ENCODE data around the gene GPD2.
"Not testable (repeated sequence)": the region's sequence is repeated elsewhere in the genome, so short reads cannot be mapped to it uniquely, and the experiment has no call there.

Gene GPD2

GRCh38 chr2:156513219-156513618 is 77.0 kb downstream of the GPD2 start:
- TF ChIP-seq POLR2AphosphoS5 (IDR thresholded peaks at IDR 0.05; ENCODE audit: borderline replicate concordance, low read depth, low read length) = no peak
- TF ChIP-seq FOXP2 (optimal IDR thresholded peaks at IDR 0.05; ENCODE audit: control extremely low read depth, extremely low read length, insufficient read depth) = no peak
- TF ChIP-seq EZH2 (IDR thresholded peaks at IDR 0.05) = no peak
- no peaks in the 10 kb centered on the region for H3K36me3 ChIP-seq (ENCODE audit: insufficient read depth, low read length)
- no peak overlapping the region for H3K4me3 ChIP-seq
- H3K9me3 ChIP-seq (ENCODE audit: low read depth, low read length) = no peaks in the 10 kb centered on the region
- H3K9ac ChIP-seq (ENCODE audit: insufficient read length) = no peak overlapping the region
- H3K27ac ChIP-seq = no peak overlapping the region
- no peak for DNase-seq (ENCODE audit: low read depth, low spot score)

- Histone ChIP-seq H3K27ac (no peak overlapping the region), H3K36me3 (ENCODE audit: insufficient read depth, low read length) (no peaks in the 10 kb centered on the region), H3K9ac (ENCODE audit: insufficient read length) (no peak overlapping the region), H3K4me3 (no peak overlapping the region), H3K9me3 (ENCODE audit: low read depth, low read length) (no peaks in the 10 kb centered on the region)
- no peak for DNase-seq (ENCODE audit: low read depth, low spot score)
- TF ChIP-seq POLR2AphosphoS5 (IDR thresholded peaks at IDR 0.05; ENCODE audit: borderline replicate concordance, low read depth, low read length) (no peak), FOXP2 (optimal IDR thresholded peaks at IDR 0.05; ENCODE audit: control extremely low read depth, extremely low read length, insufficient read depth) (no peak), EZH2 (IDR thresholded peaks at IDR 0.05) (no peak)
Observed at GRCh38 chr2:156517419-156517818, 81.2 kb downstream of the GPD2 start.

- Histone ChIP-seq H3K4me3 (no peak overlapping the region), H3K9ac (ENCODE audit: insufficient read length) (no peak overlapping the region), H3K27ac (no peak overlapping the region), H3K9me3 (ENCODE audit: low read depth, low read length) (no peaks in the 10 kb centered on the region), H3K36me3 (ENCODE audit: insufficient read depth, low read length) (no peaks in the 10 kb centered on the region)
- DNase-seq (ENCODE audit: low read depth, low spot score) = no peak
- TF ChIP-seq POLR2AphosphoS5 (IDR thresholded peaks at IDR 0.05; ENCODE audit: borderline replicate concordance, low read depth, low read length) (no peak), EZH2 (IDR thresholded peaks at IDR 0.05) (no peak), FOXP2 (optimal IDR thresholded peaks at IDR 0.05; ENCODE audit: control extremely low read depth, extremely low read length, insufficient read depth) (no peak)
Observed at GRCh38 chr2:156518138-156518537, 82.0 kb downstream of the GPD2 start.

- no peaks in the 10 kb centered on the region for H3K36me3 ChIP-seq (ENCODE audit: insufficient read depth, low read length)
- H3K27ac ChIP-seq = no peak overlapping the region
- H3K9me3 ChIP-seq (ENCODE audit: low read depth, low read length) = no peaks in the 10 kb centered on the region
- no peak for TF ChIP-seq FOXP2 (optimal IDR thresholded peaks at IDR 0.05; ENCODE audit: control extremely low read depth, extremely low read length, insufficient read depth)
- no peak for TF ChIP-seq POLR2AphosphoS5 (IDR thresholded peaks at IDR 0.05; ENCODE audit: borderline replicate concordance, low read depth, low read length)
- no peak for TF ChIP-seq EZH2 (IDR thresholded peaks at IDR 0.05)
- no peak overlapping the region for H3K4me3 ChIP-seq
- DNase-seq (ENCODE audit: low read depth, low spot score) = no peak
- no peak overlapping the region for H3K9ac ChIP-seq (ENCODE audit: insufficient read length)
Observed at GRCh38 chr2:156522864-156523440, 86.8 kb downstream of the GPD2 start.

GRCh38 chr2:156526950-156527636 is 90.9 kb downstream of the GPD2 start:
- Histone ChIP-seq H3K27ac (no peak overlapping the region), H3K9me3 (ENCODE audit: low read depth, low read length) (no peaks in the 10 kb centered on the region), H3K4me3 (no peak overlapping the region), H3K36me3 (ENCODE audit: insufficient read depth, low read length) (no peaks in the 10 kb centered on the region), H3K9ac (ENCODE audit: insufficient read length) (no peak overlapping the region)
- no peak for DNase-seq (ENCODE audit: low read depth, low spot score)
- TF ChIP-seq EZH2 (IDR thresholded peaks at IDR 0.05) = no peak
- no peak for TF ChIP-seq FOXP2 (optimal IDR thresholded peaks at IDR 0.05; ENCODE audit: control extremely low read depth, extremely low read length, insufficient read depth)
- no peak for TF ChIP-seq POLR2AphosphoS5 (IDR thresholded peaks at IDR 0.05; ENCODE audit: borderline replicate concordance, low read depth, low read length)

- not testable (repeated sequence) for H3K9me3 ChIP-seq (ENCODE audit: low read depth, low read length); H3K9ac ChIP-seq (ENCODE audit: insufficient read length); H3K4me3 ChIP-seq; H3K36me3 ChIP-seq (ENCODE audit: insufficient read depth, low read length); H3K27ac ChIP-seq; DNase-seq (ENCODE audit: low read depth, low spot score)
Observed at GRCh38 chr2:156528583-156528982, 92.4 kb downstream of the GPD2 start.

GRCh38 chr2:156532989-156533388 is 96.8 kb downstream of the GPD2 start:
- no peak overlapping the region for H3K4me3 ChIP-seq
- H3K27ac ChIP-seq = no peak overlapping the region
- H3K9ac ChIP-seq (ENCODE audit: insufficient read length) = no peak overlapping the region
- no peaks in the 10 kb centered on the region for H3K9me3 ChIP-seq (ENCODE audit: low read depth, low read length)
- no peaks in the 10 kb centered on the region for H3K36me3 ChIP-seq (ENCODE audit: insufficient read depth, low read length)
- DNase-seq (ENCODE audit: low read depth, low spot score) = no peak
- TF ChIP-seq FOXP2 (optimal IDR thresholded peaks at IDR 0.05; ENCODE audit: control extremely low read depth, extremely low read length, insufficient read depth) (no peak), POLR2AphosphoS5 (IDR thresholded peaks at IDR 0.05; ENCODE audit: borderline replicate concordance, low read depth, low read length) (no peak), EZH2 (IDR thresholded peaks at IDR 0.05) (no peak)

- no peaks in the 10 kb centered on the region for H3K36me3 ChIP-seq (ENCODE audit: insufficient read depth, low read length)
- DNase-seq (ENCODE audit: low read depth, low spot score) = no peak
- no peak overlapping the region for H3K4me3 ChIP-seq
- TF ChIP-seq POLR2AphosphoS5 (IDR thresholded peaks at IDR 0.05; ENCODE audit: borderline replicate concordance, low read depth, low read length) (no peak), EZH2 (IDR thresholded peaks at IDR 0.05) (no peak)
- no peaks in the 10 kb centered on the region for H3K9me3 ChIP-seq (ENCODE audit: low read depth, low read length)
- H3K9ac ChIP-seq (ENCODE audit: insufficient read length) = no peak overlapping the region
- no peak overlapping the region for H3K27ac ChIP-seq
Observed at GRCh38 chr2:156536534-156536933, 100.4 kb downstream of the GPD2 start.

- H3K9ac ChIP-seq (ENCODE audit: insufficient read length) = no peak overlapping the region
- H3K27ac ChIP-seq = no peak overlapping the region
- H3K9me3 ChIP-seq (ENCODE audit: low read depth, low read length) = no peaks in the 10 kb centered on the region
- TF ChIP-seq EZH2 (IDR thresholded peaks at IDR 0.05) = no peak
- DNase-seq (ENCODE audit: low read depth, low spot score) = no peak
- no peak overlapping the region for H3K4me3 ChIP-seq
- H3K36me3 ChIP-seq (ENCODE audit: insufficient read depth, low read length) = no peaks in the 10 kb centered on the region
Observed at GRCh38 chr2:156537141-156537540, 101.0 kb downstream of the GPD2 start.
